Natural killer cell treated with Interleukin-12 subunit alpha and Interleukin-12 subunit beta and Interleukin-15 and Interleukin-18, amount 100 ng/mL, for 72 hours (primary cell): ENCODE measurements around the gene CFAP119. TPM values are rescaled to one million over a fixed set of nuclear protein-coding genes. Genes with fewer than 3 reads are reported as not detected.

Experiments used
- ATAC-seq, 2 donors: fragments of 150-1000 bp; cut with Tn5 transposase in 1 of 2; sonication (Bioruptor Pico), chemical (Tn5 transposase) in 1 of 2; 2 replicates each; pipeline ENCODE4 v1.10.0; 2021
- DNase-seq: peaks from one replicate; pipeline ENCODE4 v3.0.0; 2022; ENCODE audit warnings: low spot score
- H3K27ac Mint-ChIP-seq, 2 donors: 1 replicate in 1 of 2; 2 replicates in 1 of 2; pipeline ENCODE4 v1.8.0; 2022; ENCODE audit warnings: mixed read lengths in 2 of 2, mild to moderate bottlenecking in 1 of 2, moderate library complexity in 1 of 2
- H3K27me3 Mint-ChIP-seq, 2 donors: 1 replicate in 1 of 2; 2 replicates in 1 of 2; pipeline ENCODE4 v1.8.0; 2022; ENCODE audit warnings: mixed read lengths in 2 of 2
- H3K36me3 Mint-ChIP-seq: one replicate; pipeline ENCODE4 v1.8.0; 2022; ENCODE audit warnings: mixed read lengths
- H3K4me1 Mint-ChIP-seq, 2 donors: 1 replicate in 1 of 2; 2 replicates in 1 of 2; pipeline ENCODE4 v1.8.0; 2022; ENCODE audit warnings: low read depth in 2 of 2, mixed read lengths in 2 of 2, mild to moderate bottlenecking in 1 of 2
- H3K4me3 Mint-ChIP-seq: one replicate; pipeline ENCODE4 v1.8.0; 2022; ENCODE audit warnings: mixed read lengths
- H3K9me3 Mint-ChIP-seq: 2 replicates; pipeline ENCODE4 v1.8.0; 2022; ENCODE audit warnings: mixed read lengths
- total RNA-seq, 2 donors: library from RNA; stranded (reverse); gene quantifications; one replicate each; pipeline ENCODE4 v1.2.3, GENCODE V29; 2022

CFAP119 gene
- total RNA-seq, 2 donors from 2014 or later, result 3.4 to 17.0 TPM

DNA sequence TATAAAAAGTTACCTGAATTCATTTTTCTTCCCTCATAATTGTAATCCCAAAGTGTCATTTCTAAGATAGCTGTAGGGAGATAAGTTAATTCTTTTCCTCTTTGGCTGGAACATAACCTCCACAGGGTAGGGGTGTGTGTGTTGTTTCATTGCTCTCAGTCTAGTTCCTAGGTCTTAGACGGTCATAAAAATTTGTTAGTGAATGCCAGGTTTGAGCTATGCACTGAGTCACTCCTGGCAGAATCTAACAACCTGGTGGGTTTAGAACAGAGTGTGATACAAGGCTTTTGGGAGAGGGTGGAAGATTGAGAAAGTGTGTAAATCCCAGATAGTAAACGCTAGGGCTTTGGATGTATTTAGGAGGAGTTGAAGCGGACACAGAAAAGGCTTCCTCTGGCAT, 14.5 kb downstream of the CFAP119 start:
- peak overlapping the region; percentile 93 for H3K4me3 Mint-ChIP-seq
- H3K9me3 Mint-ChIP-seq, result no peaks in the 10 kb centered on the region
- peak overlapping the region; percentile 86 to 91 for H3K27ac Mint-ChIP-seq
- DNase-seq (no peak), ATAC-seq (no peak)
- peaks cover 10% of the 10 kb centered on the region for H3K36me3 Mint-ChIP-seq
- no peaks in the 10 kb centered on the region for H3K27me3 Mint-ChIP-seq
- peaks cover 34 to 37% of the 10 kb centered on the region in 2 donors for H3K4me1 Mint-ChIP-seq

DNA sequence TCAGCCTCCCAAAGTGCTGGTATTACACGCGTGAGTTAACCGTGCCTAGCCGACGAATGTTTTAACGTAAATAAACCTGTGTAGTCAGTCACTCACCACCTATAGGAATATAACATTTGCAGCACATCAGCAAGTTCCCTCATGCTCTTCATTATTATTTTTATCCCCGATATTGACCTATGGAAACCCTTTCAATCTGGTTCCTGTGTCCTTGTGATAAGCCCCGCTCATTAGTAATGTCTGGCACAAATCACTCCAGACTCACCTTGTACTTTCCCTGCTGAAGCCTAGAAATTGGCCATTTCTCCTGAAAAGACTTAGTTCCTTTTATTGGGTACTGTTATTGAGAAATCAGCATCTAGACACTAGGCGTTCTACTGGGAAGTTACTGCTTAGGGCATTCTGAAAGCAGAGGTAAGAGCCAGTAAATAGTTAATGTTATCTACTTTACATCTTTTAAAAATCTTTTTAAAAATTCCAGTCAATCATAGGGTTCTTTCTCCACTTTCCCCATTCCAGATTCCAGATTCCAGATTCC, 15.2 kb downstream of the CFAP119 start:
- ATAC-seq (no peak), DNase-seq (no peak)
- Mint-ChIP-seq H3K4me1 (peaks cover 37 to 38% of the 10 kb centered on the region in 2 donors), H3K36me3 (peaks cover 16% of the 10 kb centered on the region), H3K9me3 (no peaks in the 10 kb centered on the region), H3K4me3 (no peak overlapping the region), H3K27ac (peak overlapping the region; percentile 86 to 91), H3K27me3 (no peaks in the 10 kb centered on the region)

DNA sequence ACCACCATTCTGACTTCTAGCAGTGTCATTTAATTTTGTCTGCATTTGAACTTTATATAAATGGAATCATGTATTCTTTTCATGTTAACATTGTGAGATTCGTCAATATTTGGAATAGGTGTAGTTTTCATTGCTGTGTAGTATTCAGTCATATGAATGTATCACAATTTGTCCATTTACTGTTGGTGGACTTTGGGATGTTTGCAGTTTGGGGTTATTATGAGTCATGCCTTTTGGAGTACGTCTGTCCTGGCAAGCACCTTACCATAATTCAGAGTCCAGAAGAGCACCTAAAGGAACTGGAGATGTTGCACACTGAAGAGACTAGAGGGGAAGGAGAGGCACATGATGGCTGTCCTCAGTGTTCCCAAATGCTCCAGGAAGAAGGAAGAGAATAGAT, 16.8 kb downstream of the CFAP119 start:
- H3K4me1 Mint-ChIP-seq, result peaks cover 36 to 42% of the 10 kb centered on the region in 2 donors
- DNase-seq (no peak), ATAC-seq (no peak)
- no peaks in the 10 kb centered on the region for H3K9me3 Mint-ChIP-seq
- no peak overlapping the region for H3K4me3 Mint-ChIP-seq
- H3K36me3 Mint-ChIP-seq, result peaks cover 18% of the 10 kb centered on the region
- peak overlapping the region; percentile 2 to 3 for H3K27ac Mint-ChIP-seq
- no peaks in the 10 kb centered on the region for H3K27me3 Mint-ChIP-seq

DNA sequence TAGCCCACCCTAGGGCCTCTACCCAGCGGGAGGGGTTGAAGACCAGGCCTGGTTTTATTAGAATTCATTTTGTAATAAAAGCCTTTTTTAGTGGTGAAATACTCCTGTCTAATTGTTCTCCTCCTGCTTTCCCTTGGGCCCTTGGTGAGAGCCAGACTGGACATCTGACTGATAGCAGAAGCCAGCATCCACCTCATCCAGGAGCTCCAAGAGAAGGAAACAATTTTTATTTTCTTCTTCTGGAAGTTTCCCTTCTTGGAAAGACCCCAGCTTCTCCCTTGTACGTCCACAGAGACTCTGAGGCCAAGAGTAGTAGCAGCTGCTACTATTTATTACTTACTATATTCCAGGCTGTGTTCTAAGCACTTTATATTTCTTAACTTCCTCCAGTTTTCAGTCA, 17.7 kb downstream of the CFAP119 start:
- peaks cover 27 to 36% of the 10 kb centered on the region in 2 donors for H3K4me1 Mint-ChIP-seq
- ATAC-seq, result no peak
- no peak overlapping the region for H3K4me3 Mint-ChIP-seq
- H3K27me3 Mint-ChIP-seq, result no peaks in the 10 kb centered on the region
- H3K27ac Mint-ChIP-seq, result no peak overlapping the region
- no peaks in the 10 kb centered on the region for H3K9me3 Mint-ChIP-seq
- no peak for DNase-seq
- H3K36me3 Mint-ChIP-seq, result peaks cover 18% of the 10 kb centered on the region

DNA sequence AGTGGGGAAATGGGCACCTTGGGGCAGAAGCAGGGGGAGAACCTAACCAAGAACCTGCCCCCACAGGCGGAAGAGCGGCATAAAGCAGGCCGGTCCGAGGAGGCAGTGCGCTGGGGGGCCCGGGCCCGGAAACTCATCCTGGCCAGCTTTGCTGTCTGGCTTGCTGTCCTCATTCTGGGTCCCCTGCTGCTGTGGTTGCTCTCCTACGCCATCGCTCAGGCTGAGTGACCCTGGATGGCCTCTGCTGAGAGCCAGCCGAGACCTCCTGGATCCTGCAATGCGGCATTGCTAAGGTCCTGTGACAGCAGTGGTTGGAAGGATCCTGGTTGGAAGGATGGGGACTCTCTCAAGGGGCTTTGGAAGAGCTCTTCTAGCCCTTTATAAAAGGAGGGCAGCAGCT, 18.1 kb downstream of the CFAP119 start:
- no peaks in the 10 kb centered on the region for H3K9me3 Mint-ChIP-seq
- no peak overlapping the region for H3K4me3 Mint-ChIP-seq
- H3K27me3 Mint-ChIP-seq, result no peaks in the 10 kb centered on the region
- peaks cover 22 to 32% of the 10 kb centered on the region in 2 donors for H3K4me1 Mint-ChIP-seq
- H3K36me3 Mint-ChIP-seq, result peaks cover 18% of the 10 kb centered on the region
- peak overlapping the region in 1 of 2 donors; percentile 69 for H3K27ac Mint-ChIP-seq
- DNase-seq (no peak), ATAC-seq (no peak)

DNA sequence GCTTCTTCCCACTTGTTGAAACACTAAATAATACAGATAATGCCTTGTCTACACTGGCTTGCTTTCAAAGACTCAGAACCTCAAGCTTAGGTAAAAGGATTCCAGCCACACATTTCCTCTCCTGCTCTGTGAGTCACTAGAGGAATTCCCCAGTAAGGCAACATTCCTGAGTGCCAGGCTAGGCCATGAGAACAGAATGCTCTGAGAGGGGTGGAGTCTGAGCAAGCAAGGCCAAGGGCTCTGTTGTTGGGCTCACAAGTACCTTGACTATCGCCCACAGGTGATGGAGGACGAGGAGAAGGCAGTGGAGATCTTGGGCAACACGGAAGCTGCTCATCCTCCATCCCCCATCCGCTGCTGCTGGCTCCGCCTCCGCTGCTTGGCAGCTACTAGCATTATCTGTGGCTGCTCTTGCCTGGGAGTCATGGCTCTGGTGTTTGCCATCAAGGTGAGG, 20.4 kb downstream of the CFAP119 start:
- no peaks in the 10 kb centered on the region for H3K9me3 Mint-ChIP-seq
- peaks cover 26% of the 10 kb centered on the region for H3K36me3 Mint-ChIP-seq
- H3K4me3 Mint-ChIP-seq, result no peak overlapping the region

DNA sequence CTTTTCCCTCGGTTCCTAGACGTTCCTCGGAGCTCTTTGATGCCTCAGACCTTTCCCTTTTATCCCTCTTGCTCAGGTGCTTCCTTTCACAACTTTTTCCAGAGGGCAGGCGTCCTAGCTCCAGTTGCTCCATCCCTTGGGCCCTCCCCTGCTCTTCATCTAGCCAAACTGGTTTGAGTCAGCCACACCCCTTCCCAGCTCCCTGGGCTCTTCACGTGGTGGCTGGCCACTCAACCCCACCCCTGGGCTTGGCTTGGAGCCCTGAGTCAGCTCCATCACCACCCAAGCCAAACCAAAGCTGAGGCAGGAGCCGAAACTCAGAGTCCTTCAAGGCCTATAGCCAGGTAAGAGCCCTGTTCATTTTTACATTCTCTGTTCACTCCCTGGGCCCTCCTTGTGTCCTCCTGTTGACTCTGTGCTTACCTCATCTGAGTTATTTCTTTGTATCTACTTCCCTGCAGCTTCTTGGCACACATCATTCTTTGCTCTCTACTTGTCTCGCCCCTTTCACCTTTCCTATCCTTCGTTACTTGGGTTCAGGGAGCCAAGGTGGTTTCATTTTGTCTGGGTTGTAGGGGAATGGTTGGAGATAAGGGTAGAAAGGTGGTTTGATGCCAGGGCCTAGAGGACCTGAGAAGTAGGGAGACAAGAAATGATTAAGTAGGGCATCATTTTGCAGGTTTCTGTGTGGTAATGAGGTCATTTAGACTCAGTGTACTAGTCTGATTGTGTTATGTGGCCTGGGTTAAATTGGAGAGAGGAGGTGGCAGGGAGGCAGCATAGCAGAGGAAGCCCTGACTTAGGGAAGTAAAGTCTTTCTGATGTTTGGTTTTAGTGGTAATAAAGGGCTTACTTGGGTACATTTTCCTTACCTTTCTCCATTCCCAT, 21.3 kb downstream of the CFAP119 start:
- peaks cover 30% of the 10 kb centered on the region for H3K36me3 Mint-ChIP-seq
- no peak for ATAC-seq

More for the DNA sequence above, 20.4 kb downstream of the CFAP119 start:
- Mint-ChIP-seq H3K4me1 (peaks cover 9 to 24% of the 10 kb centered on the region in 2 donors), H3K27ac (peak overlapping the region; percentile 17 to 68), H3K27me3 (no peaks in the 10 kb centered on the region)
- ATAC-seq (no peak), DNase-seq (no peak)

DNA sequence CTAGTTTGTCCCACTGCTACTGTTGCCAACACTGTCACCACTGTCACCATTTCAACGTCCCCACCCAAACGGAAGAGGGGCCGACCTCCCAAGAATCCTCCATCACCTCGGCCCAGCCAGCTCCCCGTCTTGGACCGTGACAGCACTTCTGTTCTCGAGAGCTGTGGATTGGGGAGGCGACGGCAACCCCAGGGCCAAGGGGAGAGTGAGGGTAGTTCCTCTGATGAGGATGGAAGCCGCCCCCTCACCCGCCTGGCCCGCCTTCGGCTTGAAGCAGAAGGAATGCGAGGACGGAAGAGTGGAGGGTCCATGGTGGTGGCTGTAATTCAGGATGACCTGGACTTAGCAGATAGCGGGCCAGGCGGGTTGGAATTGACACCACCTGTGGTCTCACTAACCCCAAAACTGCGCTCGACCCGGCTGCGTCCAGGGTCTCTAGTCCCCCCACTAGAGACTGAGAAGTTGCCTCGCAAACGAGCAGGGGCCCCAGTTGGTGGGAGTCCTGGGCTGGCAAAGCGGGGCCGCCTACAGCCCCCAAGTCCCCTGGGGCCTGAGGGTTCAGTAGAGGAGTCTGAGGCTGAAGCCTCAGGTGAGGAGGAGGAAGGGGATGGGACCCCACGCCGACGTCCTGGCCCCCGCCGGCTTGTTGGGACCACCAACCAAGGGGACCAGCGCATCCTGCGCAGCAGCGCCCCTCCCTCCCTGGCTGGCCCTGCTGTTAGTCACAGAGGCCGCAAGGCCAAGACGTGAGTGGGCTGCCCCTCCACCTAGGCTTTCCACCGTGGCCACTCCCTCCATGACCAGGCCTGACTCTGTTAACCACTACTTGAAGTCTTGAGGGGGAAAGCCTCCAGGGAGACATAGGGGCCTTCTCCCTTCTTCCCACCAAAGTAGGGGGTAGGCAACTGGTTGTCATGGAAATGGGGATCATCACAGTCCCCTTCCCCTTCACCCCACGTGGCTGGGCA, 22.6 kb downstream of the CFAP119 start:
- H3K4me3 Mint-ChIP-seq, result no peak overlapping the region
- peak in 1 of 2 donors; percentile 13 for ATAC-seq
- H3K27me3 Mint-ChIP-seq, result no peaks in the 10 kb centered on the region
- no peaks in the 10 kb centered on the region for H3K9me3 Mint-ChIP-seq
- H3K4me1 Mint-ChIP-seq, result peaks cover 9 to 24% of the 10 kb centered on the region in 2 donors
- H3K27ac Mint-ChIP-seq, result no peak overlapping the region
- no peak for DNase-seq
- peaks cover 26% of the 10 kb centered on the region for H3K36me3 Mint-ChIP-seq

More for the DNA sequence above, 21.3 kb downstream of the CFAP119 start:
- no peak overlapping the region for H3K4me3 Mint-ChIP-seq
- peak overlapping the region; percentile 17 to 68 for H3K27ac Mint-ChIP-seq
- H3K9me3 Mint-ChIP-seq, result no peaks in the 10 kb centered on the region
- no peak for DNase-seq
- no peaks in the 10 kb centered on the region for H3K27me3 Mint-ChIP-seq
- peaks cover 9 to 24% of the 10 kb centered on the region in 2 donors for H3K4me1 Mint-ChIP-seq

DNA sequence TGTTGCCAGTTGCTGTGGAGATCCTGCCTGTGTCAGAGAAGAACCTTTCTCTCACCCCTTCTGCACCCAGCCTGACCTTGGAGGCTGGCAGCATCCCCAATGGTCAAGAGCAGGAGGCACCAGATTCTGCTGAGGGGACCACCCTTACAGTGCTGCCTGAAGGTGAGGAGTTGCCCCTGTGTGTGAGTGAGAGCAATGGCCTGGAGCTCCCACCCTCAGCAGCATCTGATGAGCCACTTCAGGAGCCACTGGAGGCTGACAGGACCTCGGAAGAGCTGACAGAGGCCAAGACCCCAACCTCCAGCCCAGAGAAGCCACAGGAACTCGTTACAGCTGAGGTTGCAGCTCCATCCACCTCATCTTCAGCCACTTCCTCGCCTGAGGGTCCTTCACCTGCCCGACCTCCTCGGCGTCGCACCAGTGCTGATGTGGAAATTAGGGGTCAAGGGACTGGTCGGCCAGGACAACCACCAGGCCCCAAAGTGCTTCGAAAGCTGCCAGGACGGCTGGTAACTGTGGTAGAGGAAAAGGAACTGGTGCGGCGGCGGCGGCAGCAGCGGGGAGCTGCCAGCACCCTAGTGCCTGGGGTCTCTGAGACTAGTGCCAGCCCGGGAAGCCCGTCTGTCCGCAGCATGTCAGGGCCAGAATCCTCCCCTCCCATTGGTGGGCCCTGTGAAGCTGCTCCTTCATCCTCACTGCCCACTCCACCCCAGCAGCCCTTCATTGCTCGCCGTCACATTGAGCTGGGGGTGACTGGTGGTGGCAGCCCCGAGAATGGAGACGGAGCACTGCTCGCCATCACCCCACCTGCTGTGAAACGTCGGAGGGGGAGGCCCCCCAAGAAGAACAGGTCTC, 23.8 kb downstream of the CFAP119 start:
- DNase-seq, result no peak
- H3K36me3 Mint-ChIP-seq, result peaks cover 32% of the 10 kb centered on the region
- peaks cover 9 to 28% of the 10 kb centered on the region in 2 donors for H3K4me1 Mint-ChIP-seq
- H3K4me3 Mint-ChIP-seq, result no peak overlapping the region
- H3K27me3 Mint-ChIP-seq, result no peaks in the 10 kb centered on the region
- no peak for ATAC-seq
- no peaks in the 10 kb centered on the region for H3K9me3 Mint-ChIP-seq
- H3K27ac Mint-ChIP-seq, result peak overlapping the region in 1 of 2 donors; percentile 34

DNA sequence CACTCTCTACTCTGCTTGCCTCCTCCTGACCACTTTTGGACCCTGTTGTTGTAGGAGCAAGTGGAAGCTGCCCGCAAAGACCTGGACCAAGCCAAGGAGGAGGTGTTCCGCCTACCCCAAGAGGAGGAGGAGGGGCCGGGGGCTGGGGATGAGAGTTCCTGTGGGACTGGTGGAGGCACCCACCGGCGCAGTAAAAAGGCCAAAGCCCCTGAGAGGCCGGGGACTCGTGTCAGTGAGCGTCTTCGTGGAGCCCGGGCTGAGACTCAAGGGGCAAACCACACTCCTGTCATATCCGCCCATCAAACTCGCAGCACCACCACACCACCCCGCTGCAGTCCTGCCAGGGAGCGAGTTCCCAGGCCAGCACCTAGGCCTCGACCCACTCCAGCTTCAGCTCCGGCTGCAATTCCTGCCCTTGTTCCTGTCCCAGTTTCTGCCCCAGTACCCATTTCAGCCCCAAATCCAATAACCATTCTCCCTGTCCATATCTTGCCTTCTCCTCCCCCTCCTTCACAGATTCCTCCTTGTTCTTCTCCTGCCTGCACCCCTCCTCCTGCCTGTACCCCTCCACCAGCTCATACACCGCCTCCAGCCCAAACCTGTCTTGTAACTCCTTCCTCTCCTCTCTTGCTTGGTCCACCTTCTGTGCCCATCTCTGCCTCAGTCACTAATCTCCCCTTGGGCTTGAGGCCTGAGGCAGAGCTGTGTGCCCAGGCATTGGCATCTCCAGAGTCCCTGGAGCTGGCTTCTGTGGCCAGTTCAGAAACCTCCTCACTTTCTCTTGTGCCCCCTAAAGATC, 24.7 kb downstream of the CFAP119 start:
- peaks cover 36% of the 10 kb centered on the region for H3K36me3 Mint-ChIP-seq
- no peaks in the 10 kb centered on the region for H3K9me3 Mint-ChIP-seq

DNA sequence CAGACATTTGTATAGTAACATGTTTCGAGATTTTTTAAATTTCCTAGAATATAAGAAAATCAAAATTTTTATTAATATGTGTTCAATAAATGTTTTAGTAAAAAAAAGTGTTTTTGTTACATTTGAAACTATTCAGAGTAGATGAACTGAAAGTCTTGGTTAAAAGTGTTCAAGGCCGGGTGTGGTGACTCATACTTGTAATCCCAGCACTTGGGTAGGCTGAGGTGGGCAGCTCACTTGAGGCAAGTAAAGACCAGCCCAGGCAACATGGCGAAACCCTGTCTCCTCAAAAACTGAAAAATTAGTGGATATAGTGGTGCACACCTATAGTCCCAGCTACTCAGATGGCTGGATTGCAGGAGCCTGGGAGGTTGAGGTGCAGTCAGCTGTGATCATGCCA, 30.5 kb downstream of the CFAP119 start:
- DNase-seq (no peak), ATAC-seq (peak in 1 of 2 donors; percentile 49)
- Mint-ChIP-seq H3K27ac (no peak overlapping the region), H3K27me3 (no peaks in the 10 kb centered on the region), H3K36me3 (peaks cover 34% of the 10 kb centered on the region), H3K4me3 (no peak overlapping the region), H3K9me3 (no peaks in the 10 kb centered on the region), H3K4me1 (peaks cover 0 to 10% of the 10 kb centered on the region in 2 donors)

More for the DNA sequence above, 24.7 kb downstream of the CFAP119 start:
- Mint-ChIP-seq H3K27me3 (no peaks in the 10 kb centered on the region), H3K4me1 (peaks cover 9 to 28% of the 10 kb centered on the region in 2 donors), H3K4me3 (no peak overlapping the region), H3K27ac (peak overlapping the region in 1 of 2 donors; percentile 34)
- ATAC-seq (peak in 1 of 2 donors; percentile 25), DNase-seq (no peak)
